Activated CD8-positive, alpha-beta T cell treated with anti-CD3 and anti-CD28 coated beads, Interleukin-2, amount 10 ng/mL, durations not matched to agents 7 days and 5 days (primary cell): Measurements from ENCODE around the gene PRR15L. TPM values are rescaled to one million over a fixed set of nuclear protein-coding genes. Genes with fewer than 3 reads are reported as not detected.

Source experiments
- ATAC-seq: fragments of 150-1000 bp; cut with Tn5 transposase; one replicate; pipeline ENCODE4 v1.10.0; 2021; ENCODE audit warnings: moderate library complexity
- CTCF ChIA-PET: fragments of 350-600 bp; sonication (Branson Sonifier 250); formaldehyde crosslinking; loops from one replicate; lab custom pipeline; 2021; ENCODE audit warnings: antibody characterized with exemption; lab: Charles Lee
- POLR2A ChIA-PET: fragments of 350-600 bp; sonication (Branson Sonifier 250); formaldehyde crosslinking; loops from one replicate; lab custom pipeline; 2021; ENCODE audit warnings: antibody characterized with exemption; lab: Charles Lee
- DNase-seq: peaks from one replicate; pipeline ENCODE4 v3.0.0-alpha.2; 2020
- H3K27ac Mint-ChIP-seq: one replicate; pipeline ENCODE4 v1.8.0; 2021; ENCODE audit warnings: mild to moderate bottlenecking, mixed read lengths
- H3K27me3 Mint-ChIP-seq: one replicate; pipeline ENCODE4 v1.8.0; 2021; ENCODE audit warnings: low read depth, mixed read lengths
- H3K36me3 Mint-ChIP-seq: one replicate; pipeline ENCODE4 v1.8.0; 2021; ENCODE audit warnings: low read depth, mixed read lengths
- H3K4me1 Mint-ChIP-seq: one replicate; pipeline ENCODE4 v1.8.0; 2021; ENCODE audit warnings: low read depth, mixed read lengths
- H3K4me3 Mint-ChIP-seq: one replicate; pipeline ENCODE4 v1.8.0; 2021; ENCODE audit warnings: mild to moderate bottlenecking, mixed read lengths
- H3K9me3 Mint-ChIP-seq: one replicate; pipeline ENCODE4 v1.8.0; 2022; ENCODE audit warnings: mixed read lengths; ENCODE audit not compliant: insufficient read depth
- total RNA-seq, 2 experiments: library from RNA; stranded (reverse); gene quantifications; one replicate each; pipeline ENCODE4 v1.2.3, GENCODE V29; 2021

The PRR15L gene
- total RNA-seq, 2 experiments from 2014 or later = not detected

DNA sequence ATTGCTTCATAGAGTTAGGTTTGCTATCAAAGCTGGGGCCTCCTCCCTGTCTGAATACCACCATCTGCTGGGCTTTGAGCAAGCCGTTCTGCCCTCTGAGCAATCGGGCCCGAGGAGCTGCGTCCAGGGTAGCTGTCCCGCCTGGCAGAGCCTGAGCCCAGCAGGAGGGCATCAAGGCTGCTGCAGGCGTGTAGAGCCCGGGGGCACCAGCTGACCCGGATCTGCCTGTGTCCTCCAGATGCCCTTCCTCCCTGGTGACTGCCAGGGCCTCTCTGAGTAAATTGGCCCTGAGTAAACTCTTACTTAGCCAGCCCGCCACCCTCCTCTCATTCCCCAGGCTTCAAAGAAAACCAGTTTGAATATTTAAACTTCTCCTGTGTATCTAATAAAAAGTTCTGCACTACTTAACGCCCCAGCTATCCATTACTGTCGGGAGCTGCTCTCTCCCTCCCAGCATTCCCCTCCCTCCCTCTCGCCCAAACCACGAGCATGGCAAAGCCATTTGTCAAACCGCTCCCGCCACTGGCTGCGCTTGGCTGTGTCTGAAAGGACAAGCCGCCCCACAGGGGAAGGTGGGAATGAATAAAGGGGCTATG lies 29.7 kb upstream of the PRR15L start:
- DNase-seq (no peak), ATAC-seq (no peak)
- Mint-ChIP-seq H3K27me3 (peaks cover 2% of the 10 kb centered on the region), H3K36me3 (peaks cover 17% of the 10 kb centered on the region), H3K9me3 (no peaks in the 10 kb centered on the region), H3K27ac (no peak overlapping the region), H3K4me1 (peaks cover 32% of the 10 kb centered on the region), H3K4me3 (no peak overlapping the region)
- POLR2A ChIA-PET = no interaction called here
- CTCF ChIA-PET = interaction anchor here (1.2 to 1.3 kb wide), 2 partner anchors 17 to 31 kb away, joined by 3 to 4 read pairs; partner anchors contain the start of gene CDK5RAP3

DNA sequence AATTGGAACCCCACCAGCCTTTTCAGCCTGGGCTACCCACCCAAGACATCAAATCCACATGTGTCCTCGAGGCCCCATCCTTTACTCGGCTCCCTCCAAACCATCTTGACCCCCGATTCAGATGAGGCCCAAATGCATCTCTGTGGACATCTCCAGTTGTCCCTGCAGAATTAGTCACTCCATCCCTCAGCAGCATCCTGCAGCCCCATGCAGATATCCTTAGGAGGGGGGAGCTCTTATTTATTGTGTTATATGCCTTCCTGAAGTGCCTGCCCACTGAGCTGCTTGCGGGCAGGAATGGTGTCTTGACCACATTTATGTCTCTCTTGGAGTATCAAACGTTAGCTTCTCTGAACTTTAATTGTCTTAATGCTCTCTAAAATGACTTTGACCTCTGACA lies 28.8 kb upstream of the PRR15L start:
- Mint-ChIP-seq H3K27ac (no peak overlapping the region), H3K9me3 (no peaks in the 10 kb centered on the region), H3K27me3 (no peaks in the 10 kb centered on the region), H3K4me1 (peaks cover 40% of the 10 kb centered on the region), H3K36me3 (peaks cover 20% of the 10 kb centered on the region), H3K4me3 (no peak overlapping the region)
- POLR2A ChIA-PET = no interaction called here
- no peak for ATAC-seq
- no peak for DNase-seq
- CTCF ChIA-PET = interaction anchor here (1.3 to 1.4 kb wide), 2 partner anchors 32 to 97 kb away, joined by 3 read pairs; no protein-coding TSS in a partner anchor

DNA sequence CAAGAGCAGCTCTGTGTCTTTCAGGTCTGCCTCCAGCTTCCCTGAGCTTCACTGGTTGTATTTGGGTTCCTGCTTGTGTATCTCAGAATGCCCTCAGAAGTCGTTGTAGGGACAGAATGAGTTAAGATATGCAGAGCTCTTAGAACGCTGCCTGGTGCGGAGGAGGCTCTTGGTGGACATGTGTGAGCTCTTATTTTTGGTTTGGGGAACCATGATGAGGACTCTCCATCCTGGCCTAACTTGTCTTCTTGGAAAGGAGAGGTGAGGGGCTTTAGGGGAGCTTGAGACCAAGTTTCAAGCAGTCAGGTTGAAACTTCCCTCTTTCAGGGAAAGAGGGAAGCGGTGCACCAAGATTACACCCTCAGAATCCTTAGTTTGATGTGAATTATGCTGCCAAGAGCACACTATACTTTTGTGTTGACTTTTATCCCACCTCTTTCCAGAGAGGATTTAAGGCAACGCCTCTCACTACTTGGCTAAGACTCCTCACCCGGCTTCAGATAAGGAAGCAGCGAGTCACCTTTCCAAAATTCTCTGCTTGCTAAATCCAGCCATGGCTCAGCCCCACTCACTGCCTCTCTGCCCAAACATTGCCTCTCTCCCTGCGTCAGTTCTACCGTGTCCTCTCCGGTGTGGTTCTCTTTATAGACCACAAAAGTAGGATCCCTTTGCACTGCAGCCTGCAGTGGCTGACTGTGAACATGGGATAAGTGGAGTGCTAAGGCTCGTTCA lies 26.0 kb upstream of the PRR15L start:
- POLR2A ChIA-PET = interaction anchor here (1.1 to 1.4 kb wide), 2 partner anchors 10 to 13 kb away, joined by 3 to 5 read pairs; partner anchors contain the start of gene CDK5RAP3
- H3K4me1 Mint-ChIP-seq = peaks cover 37% of the 10 kb centered on the region
- DNase-seq = no peak
- H3K36me3 Mint-ChIP-seq = peaks cover 36% of the 10 kb centered on the region
- no peaks in the 10 kb centered on the region for H3K27me3 Mint-ChIP-seq
- no peak overlapping the region for H3K27ac Mint-ChIP-seq
- no peak for ATAC-seq
- CTCF ChIA-PET = interaction anchor here (1.2 kb wide), 1 partner anchor 34 kb away, joined by 5 read pairs; no protein-coding TSS in a partner anchor
- H3K4me3 Mint-ChIP-seq = no peak overlapping the region
- H3K9me3 Mint-ChIP-seq = no peaks in the 10 kb centered on the region

DNA sequence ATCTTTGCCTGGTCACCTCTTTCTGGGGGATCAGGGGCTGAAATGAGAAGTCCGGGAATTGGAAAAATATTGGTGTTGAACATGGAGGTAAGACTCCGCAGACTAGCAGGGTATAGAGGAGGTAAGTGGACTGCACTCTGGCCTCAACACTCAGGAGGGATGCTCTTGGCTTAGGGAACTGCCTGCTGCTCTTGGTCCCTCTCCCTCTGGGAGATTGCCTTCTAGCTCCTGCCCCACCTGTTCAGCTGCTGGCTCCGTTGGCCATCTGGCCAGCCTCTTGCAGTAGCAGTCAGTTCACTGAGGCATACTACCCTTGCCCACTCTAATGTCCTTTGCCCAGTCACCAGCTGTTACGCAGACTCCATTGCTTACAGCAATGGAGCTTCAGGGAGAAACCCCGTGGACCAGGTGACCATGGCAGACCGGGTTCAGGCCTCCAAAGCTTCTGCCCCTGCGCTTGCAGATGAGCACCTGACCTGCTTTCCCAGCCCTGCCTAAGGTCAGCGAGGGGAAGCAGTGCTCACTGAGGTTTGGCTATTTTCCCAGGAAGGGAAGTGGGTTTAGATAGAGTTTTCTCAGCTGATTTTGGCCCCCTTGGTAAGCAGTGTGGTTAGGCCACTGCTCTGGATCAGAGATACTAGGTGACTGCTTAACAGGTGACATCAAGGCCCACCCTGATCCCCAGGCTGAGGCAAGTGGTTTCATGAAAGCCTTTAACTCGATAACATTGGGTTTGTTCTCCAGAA lies 25.1 kb upstream of the PRR15L start:
- no peak overlapping the region for H3K27ac Mint-ChIP-seq
- peaks cover 33% of the 10 kb centered on the region for H3K4me1 Mint-ChIP-seq
- H3K36me3 Mint-ChIP-seq = peaks cover 43% of the 10 kb centered on the region
- ChIA-PET CTCF (interaction anchor here (1.2 kb wide), 1 partner anchor 35 kb away, joined by 5 read pairs; no protein-coding TSS in a partner anchor), POLR2A (interaction anchor here (1.1 to 1.4 kb wide), 2 partner anchors 11 to 12 kb away, joined by 3 to 5 read pairs; partner anchors contain the start of gene CDK5RAP3)
- ATAC-seq (no peak), DNase-seq (no peak)
- H3K27me3 Mint-ChIP-seq = no peaks in the 10 kb centered on the region
- H3K4me3 Mint-ChIP-seq = no peak overlapping the region
- H3K9me3 Mint-ChIP-seq = no peaks in the 10 kb centered on the region

GRCh38 chr17:47982091-47982617 lies 24.5 kb upstream of the PRR15L start:
- Mint-ChIP-seq H3K9me3 (no peaks in the 10 kb centered on the region), H3K27ac (no peak overlapping the region), H3K27me3 (no peaks in the 10 kb centered on the region), H3K36me3 (peaks cover 48% of the 10 kb centered on the region), H3K4me1 (peaks cover 33% of the 10 kb centered on the region), H3K4me3 (no peak overlapping the region)
- ChIA-PET POLR2A (interaction anchor here (1.4 kb wide), 1 partner anchor 11 kb away, joined by 5 read pairs; the partner anchor contains the start of gene CDK5RAP3), CTCF (interaction anchor here (1.2 to 7.0 kb wide), 3 partner anchors 11 to 36 kb away, joined by 4 to 79 read pairs (median 20); partner anchors contain the start of gene CDK5RAP3)
- no peak for ATAC-seq
- no peak for DNase-seq

DNA sequence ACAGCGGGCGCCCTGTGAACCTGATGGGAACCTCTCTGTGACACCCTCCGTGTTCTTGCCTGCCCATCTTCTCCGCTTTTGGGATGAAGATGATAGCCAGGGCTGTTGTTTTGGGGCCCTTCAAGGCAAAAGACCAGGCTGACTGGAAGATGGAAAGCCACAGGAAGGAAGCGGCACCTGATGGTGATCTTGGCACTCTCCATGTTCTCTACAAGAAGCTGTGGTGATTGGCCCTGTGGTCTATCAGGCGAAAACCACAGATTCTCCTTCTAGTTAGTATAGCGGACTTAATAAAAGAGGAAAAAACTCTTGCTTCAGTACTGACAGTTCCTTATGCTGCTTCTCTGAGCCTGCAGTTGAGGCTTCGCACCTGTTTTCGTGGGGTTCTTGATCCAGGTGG lies 23.8 kb upstream of the PRR15L start:
- H3K27me3 Mint-ChIP-seq = no peaks in the 10 kb centered on the region
- peak overlapping the region; percentile 20 for H3K27ac Mint-ChIP-seq
- POLR2A ChIA-PET = no interaction called here
- CTCF ChIA-PET = interaction anchor here (0.8 to 7.0 kb wide), 5 partner anchors 11 to 36 kb away, joined by 3 to 79 read pairs (median 4); partner anchors contain the start of gene CDK5RAP3
- ATAC-seq (no peak), DNase-seq (no peak)
- peaks cover 53% of the 10 kb centered on the region for H3K36me3 Mint-ChIP-seq
- H3K9me3 Mint-ChIP-seq = no peaks in the 10 kb centered on the region
- H3K4me3 Mint-ChIP-seq = no peak overlapping the region
- peaks cover 33% of the 10 kb centered on the region for H3K4me1 Mint-ChIP-seq

GRCh38 chr17:47980541-47980940 lies 22.9 kb upstream of the PRR15L start:
- ATAC-seq = no peak
- no peak for DNase-seq
- H3K9me3 Mint-ChIP-seq = no peaks in the 10 kb centered on the region
- no peak overlapping the region for H3K4me3 Mint-ChIP-seq
- H3K27me3 Mint-ChIP-seq = no peaks in the 10 kb centered on the region
- H3K36me3 Mint-ChIP-seq = peaks cover 57% of the 10 kb centered on the region
- ChIA-PET POLR2A (no interaction called here), CTCF (interaction anchor here (1.1 to 7.0 kb wide), 4 partner anchors 10 to 93 kb away, joined by 3 to 79 read pairs (median 12); partner anchors contain the start of gene CDK5RAP3)
- H3K27ac Mint-ChIP-seq = peak overlapping the region; percentile 32
- peaks cover 33% of the 10 kb centered on the region for H3K4me1 Mint-ChIP-seq

- H3K27me3 Mint-ChIP-seq = no peaks in the 10 kb centered on the region
- ATAC-seq (peak; percentile 88), DNase-seq (peak; percentile 72)
- H3K4me1 Mint-ChIP-seq = peaks cover 29% of the 10 kb centered on the region
- H3K9me3 Mint-ChIP-seq = no peaks in the 10 kb centered on the region
- POLR2A ChIA-PET = interaction anchor here (1.4 kb wide), 1 partner anchor 40 kb away, joined by 4 read pairs; no protein-coding TSS in a partner anchor
- H3K36me3 Mint-ChIP-seq = peaks cover 63% of the 10 kb centered on the region
- H3K27ac Mint-ChIP-seq = no peak overlapping the region
- no peak overlapping the region for H3K4me3 Mint-ChIP-seq
- CTCF ChIA-PET = interaction anchor here (0.7 to 16.6 kb wide), 25 partner anchors 8 to 362 kb away, joined by 3 to 328 read pairs (median 4); partner anchors contain the start of genes CDK5RAP3, COPZ2, PNPO and SCRN2
Measured at GRCh38 chr17:47978324-47978723, 20.6 kb upstream of the PRR15L start.

- DNase-seq = no peak
- no peak for ATAC-seq
- CTCF ChIA-PET = interaction anchor here (0.9 to 16.6 kb wide), 4 partner anchors 30 to 45 kb away, joined by 3 to 328 read pairs (median 41); partner anchors contain the start of gene PNPO
- Mint-ChIP-seq H3K4me1 (peaks cover 23% of the 10 kb centered on the region), H3K27me3 (no peaks in the 10 kb centered on the region), H3K36me3 (peaks cover 57% of the 10 kb centered on the region), H3K4me3 (no peak overlapping the region), H3K9me3 (no peaks in the 10 kb centered on the region), H3K27ac (peak overlapping the region; percentile 57)
- POLR2A ChIA-PET = interaction anchor here (0.6 kb wide), 1 partner anchor 104 kb away, joined by 3 read pairs; no protein-coding TSS in a partner anchor
Measured at GRCh38 chr17:47975823-47976205, 18.1 kb upstream of the PRR15L start.

DNA sequence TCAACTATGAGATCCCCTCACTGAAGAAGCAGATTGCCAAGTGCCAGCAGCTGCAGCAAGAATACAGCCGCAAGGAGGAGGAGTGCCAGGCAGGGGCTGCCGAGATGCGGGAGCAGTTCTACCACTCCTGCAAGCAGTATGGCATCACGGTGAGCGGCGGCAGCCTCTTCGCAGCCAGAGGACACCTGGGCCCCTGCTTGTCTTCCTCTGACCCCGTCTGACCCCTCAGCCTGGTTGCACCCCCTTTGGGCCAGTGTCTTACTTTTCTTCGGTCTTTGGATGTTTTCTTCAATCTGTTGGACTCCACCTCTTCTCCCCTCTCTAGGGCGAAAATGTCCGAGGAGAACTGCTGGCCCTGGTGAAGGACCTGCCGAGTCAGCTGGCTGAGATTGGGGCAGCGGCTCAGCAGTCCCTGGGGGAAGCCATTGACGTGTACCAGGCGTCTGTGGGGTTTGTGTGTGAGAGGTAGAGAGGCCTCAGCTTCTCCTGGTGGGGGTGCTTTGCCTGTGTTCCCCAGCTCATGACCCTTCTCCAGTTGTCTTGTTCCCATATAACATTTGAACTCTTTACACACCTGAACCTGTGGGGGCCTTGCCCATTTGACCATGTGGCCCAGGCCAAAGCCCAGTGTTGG lies 17.6 kb upstream of the PRR15L start:
- H3K4me1 Mint-ChIP-seq = peaks cover 23% of the 10 kb centered on the region
- no peaks in the 10 kb centered on the region for H3K9me3 Mint-ChIP-seq
- ChIA-PET CTCF (interaction anchor here (1.4 to 16.6 kb wide), 3 partner anchors 29 to 42 kb away, joined by 3 to 328 read pairs (median 79); partner anchors contain the start of gene PNPO), POLR2A (no interaction called here)
- no peak for DNase-seq
- peaks cover 52% of the 10 kb centered on the region for H3K36me3 Mint-ChIP-seq
- H3K4me3 Mint-ChIP-seq = no peak overlapping the region
- H3K27me3 Mint-ChIP-seq = no peaks in the 10 kb centered on the region
- ATAC-seq = no peak
- peak overlapping the region; percentile 57 for H3K27ac Mint-ChIP-seq
